Right atrium auricular region (tissue), 2 donors: ENCODE measurements around the gene BCOR. TPM values are rescaled to one million over a fixed set of nuclear protein-coding genes. Genes with fewer than 3 reads are reported as not detected.

Experiments
- DNase-seq: peaks from one replicate; pipeline ENCODE4 v3.0.0-alpha.2; 2019; ENCODE audit warnings: low spot score
- H3K27ac ChIP-seq, 2 donors: fragments of 200-600 bp; sonication (generic); 1 replicate in 1 of 2; 2 replicates in 1 of 2; pipeline ENCODE4 v1.5.1; 2016 to 2019
- H3K27me3 ChIP-seq, 2 donors: fragments of 200-600 bp; sonication (generic); one replicate each; pipeline versions ENCODE4 v1.5.1 to v1.6.0; 2017 to 2019
- H3K36me3 ChIP-seq: fragments of 200-600 bp; sonication (generic); one replicate; pipeline ENCODE4 v1.5.1; 2016
- H3K4me1 ChIP-seq, 2 donors: fragments of 200-600 bp; sonication (generic); one replicate each; pipeline versions ENCODE4 v1.5.1 to v1.6.0; 2017 to 2019
- H3K4me3 ChIP-seq, 2 donors: fragments of 200-600 bp; sonication (generic); 1 replicate in 1 of 2; 2 replicates in 1 of 2; pipeline ENCODE4 v1.5.1; 2017 to 2019; ENCODE audit warnings: mild to moderate bottlenecking in 1 of 2, moderate library complexity in 1 of 2
- H3K9me3 ChIP-seq, 2 donors: fragments of 200-600 bp; sonication (generic); one replicate each; pipeline ENCODE4 v1.5.1; 2019
- CTCF ChIP-seq, 2 donors: fragments of 200-600 bp; sonication (generic); IDR thresholded peaks; one replicate each; pipeline ENCODE4 v1.5.1; 2019; ENCODE audit warnings: antibody characterized with exemption in 2 of 2
- total RNA-seq, 2 donors: library from RNA; depleted of rRNA; stranded (reverse); fragments of >200 nt; gene quantifications; one replicate each; pipeline ENCODE4 v1.1.0, GENCODE V29; 2016

The BCOR gene
- total RNA-seq, 2 donors from 2014 or later, result 24.3 to 37.1 TPM

- Histone ChIP-seq H3K27ac (no peak overlapping the region), H3K4me3 (no peak overlapping the region), H3K36me3 (no peaks in the 10 kb centered on the region), H3K4me1 (peaks cover 0 to 66% of the 10 kb centered on the region in 2 donors), H3K27me3 (peaks cover 0 to 7% of the 10 kb centered on the region in 2 donors), H3K9me3 (no peaks in the 10 kb centered on the region)
- no peak for DNase-seq
- TF ChIP-seq CTCF (IDR thresholded peaks at IDR 0.05), result no peak
Observed at GRCh38 chrX:40086569-40087335, 11.0 kb downstream of the BCOR start.

GRCh38 chrX:40085714-40086113 lies 12.0 kb downstream of the BCOR start:
- Histone ChIP-seq H3K9me3 (no peaks in the 10 kb centered on the region), H3K4me3 (no peak overlapping the region), H3K27ac (no peak overlapping the region), H3K4me1 (peaks cover 0 to 65% of the 10 kb centered on the region in 2 donors), H3K27me3 (peaks cover 0 to 6% of the 10 kb centered on the region in 2 donors), H3K36me3 (no peaks in the 10 kb centered on the region)
- no peak for DNase-seq
- no peak for TF ChIP-seq CTCF (IDR thresholded peaks at IDR 0.05)

GRCh38 chrX:40085102-40085551 lies 12.6 kb downstream of the BCOR start:
- no peaks in the 10 kb centered on the region for H3K36me3 ChIP-seq
- H3K9me3 ChIP-seq, result no peaks in the 10 kb centered on the region
- TF ChIP-seq CTCF (IDR thresholded peaks at IDR 0.05), result no peak
- H3K27me3 ChIP-seq, result peaks cover 0 to under 1% of the 10 kb centered on the region in 2 donors
- no peak overlapping the region for H3K27ac ChIP-seq
- DNase-seq, result no peak
- H3K4me3 ChIP-seq, result peak overlapping the region in 1 of 2 donors; percentile 1
- peaks cover 0 to 59% of the 10 kb centered on the region in 2 donors for H3K4me1 ChIP-seq

GRCh38 chrX:40084471-40085101 lies 13.2 kb downstream of the BCOR start:
- Histone ChIP-seq H3K4me1 (peaks cover 0 to 55% of the 10 kb centered on the region in 2 donors), H3K27me3 (no peaks in the 10 kb centered on the region), H3K9me3 (no peaks in the 10 kb centered on the region), H3K4me3 (no peak overlapping the region), H3K27ac (no peak overlapping the region), H3K36me3 (no peaks in the 10 kb centered on the region)
- DNase-seq, result no peak
- TF ChIP-seq CTCF (IDR thresholded peaks at IDR 0.05), result no peak

GRCh38 chrX:40083979-40084359 lies 13.8 kb downstream of the BCOR start:
- TF ChIP-seq CTCF (IDR thresholded peaks at IDR 0.05), result no peak
- H3K27ac ChIP-seq, result peak overlapping the region in 1 of 2 donors; percentile 24
- DNase-seq, result no peak
- peak overlapping the region in 1 of 2 donors; percentile 47 for H3K4me3 ChIP-seq
- H3K4me1 ChIP-seq, result peaks cover 0 to 49% of the 10 kb centered on the region in 2 donors
- no peaks in the 10 kb centered on the region for H3K27me3 ChIP-seq
- H3K36me3 ChIP-seq, result no peaks in the 10 kb centered on the region
- no peaks in the 10 kb centered on the region for H3K9me3 ChIP-seq
